ENCODE results near the gene HOXC10. TPM values are rescaled to one million over a fixed set of nuclear protein-coding genes. Genes with fewer than 3 reads are reported as not detected.

Gene HOXC10
- total RNA-seq: 0.64 TPM

DNA sequence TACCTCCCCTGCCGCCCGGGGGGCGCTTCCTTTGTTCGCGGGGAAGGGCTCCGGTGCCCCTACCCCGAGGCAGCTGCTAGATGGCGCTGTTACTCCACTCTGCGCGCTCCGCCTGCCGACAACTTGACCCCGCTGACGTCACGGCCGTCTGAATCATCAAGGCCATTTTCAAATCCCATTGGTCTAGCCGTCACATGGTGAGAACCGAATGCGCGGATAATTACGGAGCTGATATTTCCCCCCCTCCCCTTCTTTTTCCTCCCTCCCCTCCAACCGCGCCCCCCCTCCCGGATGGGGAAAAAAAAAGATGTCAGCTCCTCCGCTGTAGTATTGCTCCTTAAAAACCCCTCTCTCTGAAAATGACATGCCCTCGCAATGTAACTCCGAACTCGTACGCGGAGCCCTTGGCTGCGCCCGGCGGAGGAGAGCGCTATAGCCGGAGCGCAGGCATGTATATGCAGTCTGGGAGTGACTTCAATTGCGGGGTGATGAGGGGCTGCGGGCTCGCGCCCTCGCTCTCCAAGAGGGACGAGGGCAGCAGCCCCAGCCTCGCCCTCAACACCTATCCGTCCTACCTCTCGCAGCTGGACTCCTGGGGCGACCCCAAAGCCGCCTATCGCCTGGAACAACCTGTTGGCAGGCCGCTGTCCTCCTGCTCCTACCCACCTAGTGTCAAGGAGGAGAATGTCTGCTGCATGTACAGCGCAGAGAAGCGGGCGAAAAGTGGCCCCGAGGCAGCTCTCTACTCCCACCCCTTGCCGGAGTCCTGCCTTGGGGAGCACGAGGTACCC is at the start of gene HOXC10:
Gene HOXC10 (plus strand): TSS at position 246 of the 791 bp plus-strand sequence. CDS start 114 bp downstream, at position 360.
- peak; percentile 88 for ATAC-seq

DNA sequence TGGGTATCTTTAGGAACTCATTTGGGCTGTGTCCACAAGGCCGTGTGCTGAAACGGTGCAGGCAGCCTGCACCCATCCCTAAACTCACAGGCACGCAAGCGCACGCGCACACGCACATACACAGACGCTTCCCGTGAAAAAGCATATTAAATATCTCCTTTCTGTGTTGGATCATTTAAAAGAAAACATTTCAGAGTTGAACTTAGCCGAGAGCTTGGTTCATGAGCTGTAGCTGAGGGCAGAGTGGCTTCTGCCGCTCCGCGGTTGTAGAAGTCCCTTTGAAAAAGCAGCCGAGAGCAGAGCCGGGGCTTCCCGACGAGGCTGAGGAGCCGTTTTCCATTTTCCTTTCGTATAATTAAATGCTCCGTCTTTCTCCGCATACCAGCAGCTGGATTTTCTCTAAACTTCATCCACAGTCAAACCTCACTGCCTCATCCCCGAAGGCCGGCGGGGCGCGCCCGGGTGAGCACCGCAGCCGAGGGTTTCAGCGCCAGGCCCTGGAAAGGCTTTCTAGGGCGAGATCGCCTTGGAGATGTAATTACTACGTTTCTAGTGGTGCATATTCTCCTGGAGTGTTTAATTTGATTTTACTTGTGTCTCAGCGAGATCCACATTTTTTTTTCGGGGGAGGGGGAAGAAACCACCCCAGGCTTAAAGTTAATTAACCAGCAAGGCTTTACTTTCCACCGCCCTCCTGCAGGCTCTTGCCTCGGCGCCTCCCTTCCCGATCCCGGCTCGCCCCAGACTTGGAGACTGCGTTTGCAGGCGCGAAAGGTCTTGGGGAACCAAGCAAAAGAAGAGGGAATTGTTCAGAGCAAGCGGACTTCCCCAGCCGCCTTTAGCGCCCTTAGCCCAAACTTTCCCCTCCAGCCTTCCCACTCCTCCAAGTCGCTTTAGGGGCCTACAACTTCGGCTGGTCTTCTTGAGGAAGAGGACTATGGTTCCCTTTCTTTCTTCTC is 49.3 kb upstream of the HOXC10 start:
- ATAC-seq: no peak

DNA sequence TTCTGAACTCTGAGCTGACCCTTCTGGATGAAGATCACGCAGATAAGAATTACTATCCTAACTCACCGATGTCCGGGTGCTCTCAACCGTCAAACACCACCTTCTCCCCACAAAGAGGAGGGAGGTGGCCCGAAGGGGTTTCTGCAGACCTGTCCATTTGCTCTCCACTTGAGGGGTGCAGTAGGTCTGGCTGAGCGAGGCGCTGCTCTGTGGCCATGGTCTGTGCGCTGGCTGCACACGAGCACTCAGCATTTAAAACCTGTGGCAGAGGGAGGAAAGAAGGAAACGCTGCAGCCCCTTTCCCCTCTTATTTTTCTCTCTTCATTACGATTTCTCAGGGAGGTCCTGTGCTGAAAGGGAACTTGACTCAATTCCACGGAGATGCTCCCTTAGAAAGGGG is 47.8 kb upstream of the HOXC10 start:
- no peak for ATAC-seq

DNA sequence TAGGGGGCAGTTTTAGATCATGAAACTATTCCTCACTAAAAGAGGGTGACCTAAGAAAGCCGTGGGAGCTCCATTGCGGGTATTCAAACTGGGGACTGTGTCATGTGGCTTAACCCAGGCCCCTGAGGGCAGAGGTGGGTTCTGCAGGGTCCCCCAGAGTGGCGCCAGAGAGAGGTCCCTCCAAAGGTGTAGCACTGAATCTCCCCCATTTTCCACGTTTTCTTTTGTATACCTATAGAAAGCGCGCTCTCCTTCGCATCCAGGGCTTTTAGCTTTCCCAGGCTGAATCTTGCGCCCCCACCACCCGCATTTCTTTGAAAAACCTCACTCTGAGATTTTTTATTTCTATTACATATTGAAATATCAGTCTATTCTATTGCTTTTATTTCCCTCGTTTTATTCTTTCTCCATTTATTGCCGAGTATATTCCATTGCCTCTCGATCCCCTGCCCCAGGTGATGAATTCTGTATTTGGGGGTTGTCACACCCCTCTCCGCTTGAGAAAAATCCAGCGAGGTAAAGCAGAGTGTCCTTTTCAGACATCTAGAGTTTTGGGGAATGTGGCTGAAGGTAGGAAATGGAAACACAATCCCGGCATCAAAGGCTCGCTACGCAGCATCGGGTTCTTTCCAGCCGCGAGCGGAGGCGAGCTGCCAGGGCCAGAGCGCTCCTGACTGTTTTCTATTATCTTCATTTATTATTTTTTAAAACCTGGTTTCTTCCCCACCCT is 47.2 kb upstream of the HOXC10 start:
- no peak for ATAC-seq

DNA sequence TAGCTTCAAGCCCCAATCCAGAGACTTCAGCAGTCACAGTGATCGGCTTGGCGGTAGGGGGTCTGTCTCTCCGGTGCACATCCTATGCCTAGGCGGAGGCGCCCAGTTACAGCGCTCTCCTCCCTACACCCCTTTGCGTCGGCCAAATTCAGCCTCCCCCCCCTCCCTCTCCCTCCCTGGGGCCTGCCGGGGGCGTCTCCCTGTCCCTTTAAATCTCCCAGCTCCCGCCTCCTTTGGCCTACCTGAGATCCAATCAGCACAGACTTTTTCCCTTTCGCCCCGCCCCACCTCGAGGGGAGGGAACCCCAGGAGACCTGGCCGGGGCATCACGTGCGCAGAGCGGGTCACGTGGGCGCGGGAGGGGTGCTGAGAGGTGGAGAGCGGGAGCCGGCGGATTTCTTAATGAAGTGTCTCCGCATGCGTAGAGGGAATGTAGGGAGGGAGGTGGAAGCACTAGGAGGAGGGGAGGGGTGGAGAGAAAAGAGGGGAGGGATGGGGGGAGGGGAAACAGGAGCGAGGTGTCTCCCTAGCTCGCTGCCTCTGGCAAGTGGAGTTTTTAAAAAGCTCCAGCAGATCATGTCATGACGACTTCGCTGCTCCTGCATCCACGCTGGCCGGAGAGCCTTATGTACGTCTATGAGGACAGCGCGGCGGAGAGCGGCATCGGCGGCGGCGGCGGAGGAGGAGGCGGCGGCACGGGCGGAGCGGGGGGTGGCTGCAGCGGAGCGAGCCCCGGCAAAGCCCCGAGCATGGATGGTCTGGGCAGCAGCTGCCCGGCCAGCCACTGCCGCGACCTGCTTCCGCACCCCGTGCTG is 46.4 kb upstream of the HOXC10 start, which contains the start of gene HOXC13:
Gene HOXC13 (plus strand): TSS at position 506 of the 815 bp plus-strand sequence. CDS start 76 bp downstream, at position 582.
- peak; percentile 93 for ATAC-seq

DNA sequence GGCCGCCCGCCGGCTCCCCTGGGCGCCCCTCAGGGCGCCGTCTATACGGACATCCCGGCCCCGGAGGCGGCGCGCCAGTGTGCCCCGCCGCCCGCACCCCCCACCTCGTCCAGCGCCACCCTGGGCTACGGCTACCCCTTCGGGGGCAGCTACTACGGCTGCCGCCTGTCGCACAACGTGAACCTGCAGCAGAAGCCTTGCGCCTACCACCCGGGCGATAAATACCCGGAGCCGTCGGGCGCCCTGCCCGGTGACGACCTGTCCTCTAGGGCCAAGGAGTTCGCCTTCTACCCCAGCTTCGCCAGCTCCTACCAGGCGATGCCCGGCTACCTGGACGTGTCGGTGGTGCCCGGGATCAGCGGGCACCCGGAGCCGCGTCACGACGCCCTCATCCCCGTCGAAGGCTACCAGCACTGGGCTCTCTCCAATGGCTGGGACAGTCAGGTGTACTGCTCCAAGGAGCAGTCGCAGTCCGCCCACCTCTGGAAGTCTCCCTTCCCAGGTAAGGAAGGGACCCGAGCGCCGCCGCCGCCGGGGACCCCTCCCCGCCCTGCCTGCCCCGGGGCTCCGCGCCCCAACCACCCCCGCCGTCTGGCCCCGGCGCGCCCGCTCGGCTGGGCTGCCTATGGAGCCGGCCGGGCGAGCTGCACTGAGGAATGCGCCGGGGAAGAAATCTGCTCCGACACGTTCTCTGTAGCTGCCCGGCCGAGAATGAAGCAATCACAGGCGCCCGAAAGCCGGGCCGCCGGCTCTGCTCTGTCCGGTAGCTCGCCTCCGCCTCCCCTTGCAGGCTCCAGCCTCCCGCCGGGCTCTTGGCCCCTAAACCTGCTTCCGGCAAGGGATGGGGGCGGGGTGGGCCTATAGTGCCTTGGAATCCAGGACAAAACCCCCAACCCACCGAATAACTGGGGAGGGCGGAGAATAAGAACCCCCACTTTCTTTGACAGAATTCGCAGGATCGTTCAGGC is 45.5 kb upstream of the HOXC10 start:
- peak; percentile 75 for ATAC-seq

DNA sequence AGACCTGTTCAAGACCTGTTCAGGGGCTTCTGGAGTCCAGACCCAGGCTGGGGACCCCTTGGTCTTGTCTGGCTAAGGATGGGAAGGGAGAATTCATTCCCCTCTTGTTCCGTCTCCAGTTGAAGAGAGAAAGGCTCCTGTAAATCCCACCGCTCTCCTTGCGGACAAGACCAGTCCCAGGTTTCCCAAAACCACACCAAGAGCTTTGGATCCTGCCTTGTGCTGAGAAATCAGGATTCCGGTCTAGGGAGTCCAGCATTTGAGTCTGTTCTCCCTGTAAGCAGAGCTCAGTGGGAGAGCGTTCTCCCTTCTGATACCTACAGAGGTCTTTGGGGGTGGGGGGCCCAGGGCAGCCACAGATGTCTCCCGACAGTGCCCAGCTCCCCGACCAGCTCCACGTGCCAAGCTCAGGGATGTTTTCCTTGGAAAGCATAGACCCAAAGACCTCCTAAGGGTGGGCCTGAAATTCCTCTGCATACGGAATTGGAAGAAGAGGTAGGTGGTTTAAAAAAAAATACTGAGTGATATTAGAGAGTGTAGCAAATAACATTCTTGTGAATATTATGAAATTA is 44.4 kb upstream of the HOXC10 start:
- ATAC-seq: no peak

DNA sequence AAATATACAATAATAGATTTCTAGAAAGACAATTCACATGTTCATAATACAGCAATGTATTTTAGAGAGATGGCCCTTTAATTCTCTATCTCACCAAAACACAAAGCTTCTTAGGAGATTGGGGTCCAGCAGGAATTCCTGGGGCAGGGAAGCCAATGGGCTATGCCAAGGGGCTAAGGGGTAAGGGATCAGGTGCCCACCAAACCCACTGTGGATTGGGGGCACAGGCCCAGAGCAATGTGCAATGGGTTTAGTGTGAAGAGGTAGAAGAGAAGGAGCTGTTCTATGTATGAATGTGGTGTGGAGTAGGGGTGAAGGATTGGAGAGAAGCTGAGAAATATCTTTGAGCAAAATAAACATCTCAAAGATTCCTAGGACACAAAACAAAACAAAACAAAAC is 43.8 kb upstream of the HOXC10 start:
- ATAC-seq: no peak

DNA sequence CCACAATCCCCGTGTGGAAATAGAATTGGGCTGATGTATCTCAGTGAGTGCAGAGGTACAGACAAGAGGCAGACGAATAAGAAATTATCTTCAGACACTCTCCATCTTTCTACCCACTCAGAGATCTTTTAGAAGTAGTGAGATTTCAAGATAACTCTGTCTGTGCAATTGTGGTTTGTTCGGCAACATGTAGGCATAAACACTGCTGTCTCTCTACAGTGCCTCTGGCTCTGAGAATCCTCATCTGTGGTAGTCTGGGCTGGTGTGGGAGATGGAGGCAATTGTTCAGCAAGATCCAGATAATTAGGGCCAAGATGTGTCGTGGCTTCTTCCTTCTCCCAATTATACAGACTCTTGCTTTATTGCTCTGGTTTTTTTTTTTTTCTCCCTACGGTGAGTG is 43.2 kb upstream of the HOXC10 start:
- no peak for ATAC-seq

DNA sequence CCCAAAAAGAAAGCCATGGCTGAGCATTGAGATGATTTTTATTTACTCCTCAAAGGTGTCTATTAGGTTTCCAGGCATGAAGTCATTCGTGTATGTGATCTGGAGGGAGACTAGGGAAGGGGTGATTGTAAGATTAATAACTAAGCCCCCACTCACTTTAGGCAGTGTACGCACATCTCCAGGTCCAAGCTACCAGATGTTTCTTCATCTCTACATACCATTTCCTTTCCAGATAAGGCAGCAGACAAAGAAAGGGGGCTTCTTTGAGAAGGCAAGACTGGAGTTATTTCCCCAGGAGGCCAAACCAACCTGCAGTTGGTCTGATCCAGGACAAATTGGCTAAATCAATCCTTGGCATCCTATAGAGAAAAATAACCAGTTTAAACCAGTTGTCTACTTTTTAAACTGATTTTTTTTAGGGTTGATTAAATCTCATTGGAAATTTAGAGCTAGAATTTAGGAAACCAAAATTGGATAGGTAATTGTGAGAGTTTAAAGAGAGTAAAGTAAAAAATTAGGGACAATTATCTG is 42.4 kb upstream of the HOXC10 start:
- no peak for ATAC-seq

DNA sequence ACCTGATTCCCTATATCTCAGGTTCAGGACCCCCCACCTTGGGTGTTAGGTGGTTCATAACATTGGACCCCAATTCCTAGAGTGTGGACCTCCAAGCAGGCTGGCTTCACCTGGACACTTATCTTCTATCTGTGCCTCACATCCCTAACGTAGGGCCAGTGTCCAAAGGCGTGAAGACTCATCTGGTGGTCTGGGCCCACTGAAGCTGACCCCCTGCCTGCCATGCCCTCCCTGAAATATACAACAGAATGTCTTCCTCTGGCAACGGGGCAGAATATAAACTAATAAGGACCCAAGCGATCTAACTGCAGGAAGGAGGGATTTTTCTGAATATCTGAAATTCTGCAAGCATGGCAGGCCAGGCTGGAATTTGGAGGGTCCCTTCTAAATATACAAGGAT is 40.7 kb upstream of the HOXC10 start:
- ATAC-seq: no peak

DNA sequence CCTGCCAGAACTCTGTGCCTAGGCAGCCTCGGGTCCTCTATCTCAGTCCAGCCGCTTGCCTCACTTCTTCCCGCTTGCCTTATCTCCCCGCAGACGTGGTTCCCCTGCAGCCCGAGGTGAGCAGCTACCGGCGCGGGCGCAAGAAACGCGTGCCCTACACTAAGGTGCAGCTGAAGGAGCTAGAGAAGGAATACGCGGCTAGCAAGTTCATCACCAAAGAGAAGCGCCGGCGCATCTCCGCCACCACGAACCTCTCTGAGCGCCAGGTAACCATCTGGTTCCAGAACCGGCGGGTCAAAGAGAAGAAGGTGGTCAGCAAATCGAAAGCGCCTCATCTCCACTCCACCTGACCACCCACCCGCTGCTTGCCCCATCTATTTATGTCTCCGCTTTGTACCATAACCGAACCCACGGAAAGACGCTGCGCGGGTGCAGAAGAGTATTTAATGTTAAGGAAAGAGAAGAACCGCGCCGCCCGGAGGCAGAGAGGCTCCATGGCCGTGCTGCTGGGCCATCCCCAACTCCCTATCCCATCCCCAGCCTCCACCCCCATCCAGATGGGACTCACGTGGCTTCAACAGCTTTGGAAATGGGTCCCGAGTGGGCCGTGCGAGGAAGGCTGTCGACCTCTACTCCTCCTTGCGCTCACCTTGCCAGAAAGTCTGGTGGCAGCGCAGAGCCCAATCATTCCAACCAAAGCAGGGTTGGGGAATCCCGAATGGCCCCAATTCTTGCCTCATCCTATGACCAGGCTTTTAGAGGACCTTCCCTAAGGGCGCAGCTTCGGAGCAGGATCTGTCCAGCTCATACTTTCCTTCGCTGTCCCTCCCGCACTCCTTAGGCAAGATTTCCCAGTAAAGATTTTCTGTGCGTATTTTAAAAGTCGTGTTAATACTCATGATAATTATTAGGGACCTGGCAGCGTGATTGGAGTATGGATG is 39.8 kb upstream of the HOXC10 start:
- no peak for ATAC-seq

DNA sequence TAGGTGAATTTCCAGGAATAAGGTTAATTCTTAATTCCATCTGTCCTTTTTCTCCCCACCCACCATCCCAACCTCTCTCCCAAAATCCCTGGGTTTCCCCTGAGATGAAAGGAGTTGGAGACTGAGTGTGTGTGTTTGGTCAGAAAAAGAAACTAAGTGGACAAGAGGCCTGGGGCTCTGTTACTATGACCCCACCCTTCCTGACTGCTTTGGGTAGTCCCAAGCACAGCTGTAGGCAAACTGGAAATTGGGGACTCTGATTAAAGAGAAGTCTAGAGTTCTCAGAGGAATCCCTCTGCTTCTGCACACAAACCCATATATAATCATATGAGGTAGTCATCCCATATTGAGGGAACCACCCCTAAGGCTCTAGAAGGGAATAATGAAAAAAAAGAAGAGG is 37.2 kb upstream of the HOXC10 start:
- no peak for ATAC-seq

DNA sequence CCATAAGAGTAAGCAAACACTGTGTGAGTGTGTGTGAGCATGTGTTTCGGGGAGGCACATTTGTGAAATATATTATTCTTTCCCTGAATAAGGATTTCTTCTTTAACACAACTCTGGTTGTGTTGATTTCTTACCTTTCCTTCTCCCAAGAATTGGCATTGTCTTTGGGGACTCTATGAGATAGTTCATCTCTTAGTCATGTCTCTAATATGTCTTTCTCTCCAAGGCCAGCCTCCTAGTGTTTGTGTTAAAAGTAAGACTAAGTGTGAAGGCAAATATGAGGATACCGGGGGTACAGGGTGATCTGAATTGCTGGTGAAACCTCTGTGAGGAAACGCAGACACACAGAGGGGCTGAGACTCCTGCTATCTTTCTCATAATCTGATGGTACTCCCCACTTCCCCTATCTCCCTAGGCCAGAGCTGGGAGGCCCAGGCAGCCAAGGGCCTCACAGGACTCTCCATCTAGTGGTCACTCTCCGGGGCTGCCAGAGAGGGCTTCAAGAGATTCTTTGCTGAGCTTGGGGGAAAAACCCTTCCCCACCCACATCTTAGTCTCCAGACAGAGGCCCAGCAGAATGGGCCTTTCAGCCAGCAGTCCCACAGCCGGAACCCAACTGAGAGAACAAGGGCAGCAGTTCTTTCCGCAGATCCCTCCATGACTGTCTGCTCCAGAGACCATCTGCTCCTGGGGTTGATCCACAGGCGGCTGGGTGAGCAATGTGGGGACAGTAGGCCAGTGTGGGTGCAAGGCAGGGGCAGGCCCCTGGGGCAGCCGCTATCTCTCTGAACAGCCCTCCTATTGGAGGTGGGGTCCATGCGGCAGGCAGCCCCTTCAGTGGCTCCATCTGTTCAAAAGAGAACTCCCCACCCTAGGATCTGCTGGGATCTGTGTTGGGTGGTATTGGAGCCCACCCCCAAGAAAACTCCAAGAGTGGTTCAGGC is 36.0 kb upstream of the HOXC10 start:
- no peak for ATAC-seq

DNA sequence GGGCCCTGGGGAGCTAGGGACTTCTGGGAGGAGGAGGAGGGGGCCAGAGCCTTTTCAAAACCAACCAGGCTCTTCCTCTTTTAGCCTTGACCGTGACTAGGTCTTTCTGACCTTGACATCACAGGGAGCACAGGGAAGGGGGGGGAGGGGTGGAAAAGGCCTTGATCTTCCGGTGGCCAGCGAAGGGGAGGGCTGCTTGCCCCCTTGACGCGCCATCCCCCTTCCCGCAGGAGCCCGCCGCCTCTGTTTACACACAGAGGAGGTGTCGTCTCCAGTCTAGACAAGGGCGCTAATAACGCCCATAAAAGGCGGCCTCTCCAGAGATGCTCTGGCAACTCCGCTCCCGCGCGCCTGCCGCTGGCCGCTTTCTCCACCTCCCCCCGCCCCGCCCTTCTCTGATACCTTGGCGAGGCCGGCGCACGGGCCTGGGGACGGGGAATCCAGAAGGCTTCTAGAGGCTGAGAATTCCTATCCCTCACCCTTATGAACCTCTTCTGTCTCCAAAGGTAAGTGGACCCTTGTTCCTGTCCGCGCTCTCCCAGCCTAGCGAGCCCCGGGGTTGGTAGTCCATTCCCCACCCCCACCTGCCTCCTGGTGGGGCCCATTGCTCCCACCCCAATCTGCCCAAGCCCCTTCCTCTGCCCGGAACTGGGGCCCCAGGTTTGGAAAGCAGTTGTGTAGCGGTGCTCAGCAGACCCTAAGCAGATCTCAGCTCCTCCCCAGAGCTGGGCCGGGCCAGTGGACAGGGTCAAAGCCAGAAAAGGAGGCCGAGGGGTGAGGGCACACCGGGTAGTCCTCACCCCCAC is 35.1 kb upstream of the HOXC10 start:
- ATAC-seq: no peak

DNA sequence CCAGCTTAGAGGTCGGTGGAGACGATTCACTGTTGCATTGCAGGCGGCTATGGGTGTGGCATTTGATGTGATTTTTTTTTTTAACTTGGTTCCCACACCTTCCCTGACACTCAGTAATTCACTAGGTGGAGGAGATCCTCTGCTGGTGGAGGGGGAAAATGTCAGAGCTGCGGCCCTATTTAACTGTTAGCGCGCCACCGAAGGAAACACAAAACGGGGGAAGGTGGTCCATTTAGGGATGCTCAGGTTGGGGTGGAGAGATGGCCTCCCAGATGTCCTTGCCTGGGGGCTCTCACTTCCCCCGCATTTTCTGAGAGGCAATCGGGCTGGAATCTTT is 34.5 kb upstream of the HOXC10 start:
- ATAC-seq: no peak

Data from esophagus mucosa (tissue), 1 donor.